GM23338 (cell line): Measurements from ENCODE around the gene FOXD1. TPM values are rescaled to one million over a fixed set of nuclear protein-coding genes. Genes with fewer than 3 reads are reported as not detected.

ENCODE experiments used
- ATAC-seq: fragments of 200-7000 bp; cut with Tn5 transposase; 3 replicates; pipeline ENCODE4 v1.9.1; 2020
- DNase-seq: peaks from one replicate; pipeline ENCODE4 v3.0.0-alpha.2; 2015; ENCODE audit warnings: low spot score
- H2AFZ ChIP-seq: fragments of 200-600 bp; sonication (generic); 2 replicates; pipeline ENCODE4 v1.8.0; 2016; ENCODE audit warnings: antibody characterized with exemption, mild to moderate bottlenecking, moderate library complexity
- H3F3A ChIP-seq: fragments of 200-600 bp; sonication (generic); replicated peaks from 2 replicates; pipeline ENCODE4 v1.8.0; 2017; ENCODE audit warnings: antibody characterized with exemption, mixed run types, low read depth
- H3K27ac ChIP-seq: fragments of 200-600 bp; sonication (generic); 2 replicates; pipeline ENCODE4 v1.6.1; 2016; ENCODE audit warnings: low read depth
- H3K27me3 ChIP-seq: fragments of 200-600 bp; sonication (generic); 2 replicates; pipeline ENCODE4 v1.8.0; 2016; ENCODE audit warnings: mild to moderate bottlenecking, mixed run types, moderate library complexity; ENCODE audit not compliant: insufficient read depth
- H3K36me3 ChIP-seq: fragments of 200-600 bp; sonication (generic); 2 replicates; pipeline ENCODE4 v1.8.0; 2016; ENCODE audit warnings: mild to moderate bottlenecking; ENCODE audit not compliant: insufficient read depth
- H3K4me1 ChIP-seq: fragments of 200-600 bp; sonication (generic); 2 replicates; pipeline ENCODE4 v1.8.0; 2016; ENCODE audit warnings: mild to moderate bottlenecking, moderate library complexity; ENCODE audit not compliant: insufficient read depth
- H3K4me2 ChIP-seq: fragments of 200-600 bp; sonication (generic); 2 replicates; pipeline ENCODE4 v1.7.1; 2017; ENCODE audit warnings: mixed run types
- H3K4me3 ChIP-seq: fragments of 200-600 bp; sonication (generic); 2 replicates; pipeline ENCODE4 v1.6.1; 2016; ENCODE audit warnings: mixed run types
- H3K79me2 ChIP-seq: fragments of 200-600 bp; sonication (generic); replicated peaks from 2 replicates; pipeline ENCODE4 v1.8.0; 2017; ENCODE audit warnings: mild to moderate bottlenecking; ENCODE audit not compliant: insufficient read depth
- H3K9me2 ChIP-seq: fragments of 200-600 bp; sonication (generic); 2 replicates; pipeline ENCODE4 v1.8.0; 2017; ENCODE audit not compliant: insufficient read depth
- H4K20me1 ChIP-seq: fragments of 200-600 bp; sonication (generic); replicated peaks from 2 replicates; pipeline ENCODE4 v1.8.0; 2017; ENCODE audit warnings: mild to moderate bottlenecking; ENCODE audit not compliant: insufficient read depth
- H3K27ac Mint-ChIP-seq: 2 replicates; pipeline ENCODE4 v1.8.0; 2020; ENCODE audit warnings: inconsistent platforms, mild to moderate bottlenecking, moderate library complexity, mixed read lengths
- H3K27me3 Mint-ChIP-seq: 3 replicates; pipeline ENCODE4 v1.8.0; 2022; ENCODE audit warnings: low read depth, mild to moderate bottlenecking, moderate library complexity, mixed read lengths, inconsistent platforms; ENCODE audit not compliant: insufficient read depth, poor library complexity
- H3K36me3 Mint-ChIP-seq: 3 replicates; pipeline ENCODE4 v1.8.0; 2021; ENCODE audit warnings: low read depth, mild to moderate bottlenecking, inconsistent platforms, moderate library complexity, mixed read lengths
- H3K4me1 Mint-ChIP-seq: 3 replicates; pipeline ENCODE4 v1.8.0; 2020; ENCODE audit warnings: mild to moderate bottlenecking, inconsistent platforms, mixed read lengths
- H3K4me3 Mint-ChIP-seq: 3 replicates; pipeline ENCODE4 v1.8.0; 2021; ENCODE audit warnings: moderate library complexity, mild to moderate bottlenecking, inconsistent platforms, mixed read lengths
- H3K9me3 Mint-ChIP-seq: 3 replicates; pipeline ENCODE4 v1.8.0; 2020; ENCODE audit warnings: moderate library complexity, mild to moderate bottlenecking, inconsistent platforms, mixed read lengths
- CREB1 ChIP-seq: fragments of 250-450 bp; sonication (Bioruptor Pico); IDR thresholded peaks from 2 replicates; pipeline ENCODE4 v1.5.0; 2020; ENCODE audit warnings: low read depth, mild to moderate bottlenecking, moderate library complexity
- EZH2 ChIP-seq: fragments of 200-600 bp; sonication (generic); IDR thresholded peaks from one replicate; pipeline ENCODE4 v1.8.0; 2017; ENCODE audit warnings: antibody characterized with exemption, mild to moderate bottlenecking, low read depth; ENCODE audit not compliant: unreplicated experiment
- EZH2phosphoT487 ChIP-seq: fragments of 200-600 bp; sonication (generic); IDR thresholded peaks from one replicate; pipeline ENCODE4 v1.8.1; 2018; ENCODE audit warnings: antibody characterized with exemption; ENCODE audit not compliant: unreplicated experiment
- JUNB ChIP-seq: IDR thresholded peaks from one replicate; pipeline ENCODE4 v1.6.1; 2016; ENCODE audit warnings: antibody characterized with exemption; ENCODE audit not compliant: unreplicated experiment
- NANOG ChIP-seq: IDR thresholded peaks from 2 replicates; pipeline ENCODE4 v1.6.1; 2016; ENCODE audit warnings: antibody characterized with exemption, borderline replicate concordance
- STAT1 ChIP-seq: IDR thresholded peaks from one replicate; pipeline ENCODE4 v1.6.1; 2016; ENCODE audit warnings: antibody characterized with exemption; ENCODE audit not compliant: unreplicated experiment
- ZNF331 ChIP-seq: fragments of 250-450 bp; sonication (Bioruptor Pico); IDR thresholded peaks from 2 replicates; pipeline ENCODE4 v1.5.0; 2020; ENCODE audit warnings: low read depth, mild to moderate bottlenecking, moderate library complexity
- polyA plus RNA-seq: library from polyadenylated mRNA; unstranded; fragments of >200 nt; fragmentation: Nextera tagmentation; extraction: Ambion mirVana; gene quantifications from 2 replicates; pipeline ENCODE4 v1.2.1, GENCODE V29; 2016
- total RNA-seq: library from RNA; depleted of rRNA; stranded (reverse); fragments of >200 nt; shearing (Covaris generic); gene quantifications from 2 replicates; pipeline ENCODE4 v1.2.3, GENCODE V29; 2014
- TF ChIP-seq, protein P1 (sequence below): IDR thresholded peaks from one replicate; pipeline ENCODE4 v1.6.1; 2018; ENCODE audit warnings: antibody characterized with exemption; ENCODE audit not compliant: unreplicated experiment
- TF ChIP-seq, protein P2 (sequence below): IDR thresholded peaks from 2 replicates; pipeline ENCODE4 v1.6.1; 2016; ENCODE audit warnings: antibody characterized with exemption

Gene FOXD1
- total and polyA plus RNA-seq, 2 experiments from 2014 or later: 0.42 TPM; not detected in 1

DNA sequence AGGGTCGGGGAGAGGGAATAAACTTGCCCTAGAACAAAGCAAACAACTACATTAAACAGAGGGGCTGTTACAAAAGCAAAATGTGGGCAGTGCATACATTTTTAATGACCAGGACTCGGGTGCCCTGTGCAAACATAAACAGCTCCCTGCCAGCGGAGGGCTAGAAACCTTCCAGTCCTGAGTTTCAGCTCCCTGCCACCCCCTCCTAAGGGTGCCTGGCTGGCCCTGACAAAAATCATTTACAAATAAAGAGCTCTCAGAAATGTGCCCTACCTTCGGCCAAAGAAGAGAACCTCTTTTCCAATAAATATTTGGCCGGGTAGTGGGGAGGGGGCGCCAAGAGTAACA lies 29.5 kb downstream of the FOXD1 start:
- H3K9me2 ChIP-seq: no peaks in the 10 kb centered on the region
- peaks cover 16% of the 10 kb centered on the region; the same call in 2 of the 3 replicates for H3K9me3 Mint-ChIP-seq
- no peaks in the 10 kb centered on the region for H3K79me2 ChIP-seq
- peak overlapping the region; percentile 91 for H3K4me2 ChIP-seq
- H3K36me3 Mint-ChIP-seq: peaks cover 2% of the 10 kb centered on the region; the same call in 1 of the 3 replicates
- H3F3A ChIP-seq: peaks cover 10% of the 10 kb centered on the region
- H2AFZ ChIP-seq: peak overlapping the region; percentile 96
- no peak overlapping the region for H3K27ac Mint-ChIP-seq
- peak; percentile 91 for TF ChIP-seq EZH2
- no peak for TF ChIP-seq JUNB
- peak; percentile 36 for ATAC-seq
- H3K27ac ChIP-seq: no peak overlapping the region
- DNase-seq: no peak
- H3K27me3 ChIP-seq: peaks cover 88% of the 10 kb centered on the region
- H3K4me1 ChIP-seq: peaks cover 22% of the 10 kb centered on the region
- no peaks in the 10 kb centered on the region for H3K36me3 ChIP-seq
- peaks cover 75% of the 10 kb centered on the region for H3K27me3 Mint-ChIP-seq
- H3K4me3 ChIP-seq: peak overlapping the region; percentile 75
- peaks cover 14% of the 10 kb centered on the region; the same call in 2 of the 3 replicates for H3K4me1 Mint-ChIP-seq
- peak overlapping the region; percentile 74 for H3K4me3 Mint-ChIP-seq
- H4K20me1 ChIP-seq: no peaks in the 10 kb centered on the region

DNA sequence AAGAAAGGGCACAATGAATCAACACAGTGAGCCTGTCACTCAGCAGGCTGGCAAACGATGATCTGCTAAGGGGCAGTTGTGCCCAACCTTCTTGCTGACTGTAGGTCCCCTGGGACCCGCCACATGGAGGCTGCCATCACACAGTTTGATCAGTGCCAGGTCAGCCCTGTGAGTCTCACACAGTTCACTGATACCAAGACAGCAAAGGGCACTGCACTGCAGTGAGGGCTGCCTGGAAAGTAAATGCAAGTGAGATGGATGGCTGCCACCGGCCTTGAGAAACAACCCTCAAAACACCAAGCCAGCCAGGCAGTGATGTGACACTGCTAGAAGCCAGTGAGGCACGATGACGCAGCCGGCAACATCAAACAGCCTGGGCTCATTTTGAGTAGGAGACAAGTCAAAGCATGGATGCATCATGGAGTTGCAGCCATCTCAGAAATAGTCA lies 30.3 kb downstream of the FOXD1 start:
- no peak overlapping the region for H3K27ac ChIP-seq
- no peaks in the 10 kb centered on the region for H3K36me3 ChIP-seq
- no peak overlapping the region for H2AFZ ChIP-seq
- H3K36me3 Mint-ChIP-seq: peaks cover 2% of the 10 kb centered on the region; the same call in 1 of the 3 replicates
- H3K4me1 Mint-ChIP-seq: peaks cover 17% of the 10 kb centered on the region; the same call in 2 of the 3 replicates
- peaks cover 25% of the 10 kb centered on the region for H3K4me1 ChIP-seq
- peaks cover 68% of the 10 kb centered on the region for H3K27me3 Mint-ChIP-seq
- peaks cover 10% of the 10 kb centered on the region for H3F3A ChIP-seq
- no peak overlapping the region; the same call in 2 of the 3 replicates for H3K4me3 Mint-ChIP-seq
- peak overlapping the region; percentile 75; the same call in 1 of the 2 replicates for H3K4me3 ChIP-seq
- H3K27ac Mint-ChIP-seq: no peak overlapping the region
- H3K4me2 ChIP-seq: no peak overlapping the region
- peaks cover 16% of the 10 kb centered on the region; the same call in 2 of the 3 replicates for H3K9me3 Mint-ChIP-seq
- no peak for ATAC-seq
- TF ChIP-seq, protein P1, sequence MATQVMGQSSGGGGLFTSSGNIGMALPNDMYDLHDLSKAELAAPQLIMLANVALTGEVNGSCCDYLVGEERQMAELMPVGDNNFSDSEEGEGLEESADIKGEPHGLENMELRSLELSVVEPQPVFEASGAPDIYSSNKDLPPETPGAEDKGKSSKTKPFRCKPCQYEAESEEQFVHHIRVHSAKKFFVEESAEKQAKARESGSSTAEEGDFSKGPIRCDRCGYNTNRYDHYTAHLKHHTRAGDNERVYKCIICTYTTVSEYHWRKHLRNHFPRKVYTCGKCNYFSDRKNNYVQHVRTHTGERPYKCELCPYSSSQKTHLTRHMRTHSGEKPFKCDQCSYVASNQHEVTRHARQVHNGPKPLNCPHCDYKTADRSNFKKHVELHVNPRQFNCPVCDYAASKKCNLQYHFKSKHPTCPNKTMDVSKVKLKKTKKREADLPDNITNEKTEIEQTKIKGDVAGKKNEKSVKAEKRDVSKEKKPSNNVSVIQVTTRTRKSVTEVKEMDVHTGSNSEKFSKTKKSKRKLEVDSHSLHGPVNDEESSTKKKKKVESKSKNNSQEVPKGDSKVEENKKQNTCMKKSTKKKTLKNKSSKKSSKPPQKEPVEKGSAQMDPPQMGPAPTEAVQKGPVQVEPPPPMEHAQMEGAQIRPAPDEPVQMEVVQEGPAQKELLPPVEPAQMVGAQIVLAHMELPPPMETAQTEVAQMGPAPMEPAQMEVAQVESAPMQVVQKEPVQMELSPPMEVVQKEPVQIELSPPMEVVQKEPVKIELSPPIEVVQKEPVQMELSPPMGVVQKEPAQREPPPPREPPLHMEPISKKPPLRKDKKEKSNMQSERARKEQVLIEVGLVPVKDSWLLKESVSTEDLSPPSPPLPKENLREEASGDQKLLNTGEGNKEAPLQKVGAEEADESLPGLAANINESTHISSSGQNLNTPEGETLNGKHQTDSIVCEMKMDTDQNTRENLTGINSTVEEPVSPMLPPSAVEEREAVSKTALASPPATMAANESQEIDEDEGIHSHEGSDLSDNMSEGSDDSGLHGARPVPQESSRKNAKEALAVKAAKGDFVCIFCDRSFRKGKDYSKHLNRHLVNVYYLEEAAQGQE: no peak
- TF ChIP-seq CREB1 (no peak), EZH2 (no peak), EZH2phosphoT487 (no peak), NANOG (no peak), STAT1 (no peak), ZNF331 (CRISPR knock-in tag) (no peak)
- TF ChIP-seq, protein P2, sequence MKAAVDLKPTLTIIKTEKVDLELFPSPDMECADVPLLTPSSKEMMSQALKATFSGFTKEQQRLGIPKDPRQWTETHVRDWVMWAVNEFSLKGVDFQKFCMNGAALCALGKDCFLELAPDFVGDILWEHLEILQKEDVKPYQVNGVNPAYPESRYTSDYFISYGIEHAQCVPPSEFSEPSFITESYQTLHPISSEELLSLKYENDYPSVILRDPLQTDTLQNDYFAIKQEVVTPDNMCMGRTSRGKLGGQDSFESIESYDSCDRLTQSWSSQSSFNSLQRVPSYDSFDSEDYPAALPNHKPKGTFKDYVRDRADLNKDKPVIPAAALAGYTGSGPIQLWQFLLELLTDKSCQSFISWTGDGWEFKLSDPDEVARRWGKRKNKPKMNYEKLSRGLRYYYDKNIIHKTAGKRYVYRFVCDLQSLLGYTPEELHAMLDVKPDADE: no peak
- no peaks in the 10 kb centered on the region for H3K9me2 ChIP-seq
- H3K27me3 ChIP-seq: peaks cover 80% of the 10 kb centered on the region
- no peak for DNase-seq
- no peaks in the 10 kb centered on the region for H4K20me1 ChIP-seq
- no peaks in the 10 kb centered on the region for H3K79me2 ChIP-seq
